HG03378 (cell line): ENCODE data around the gene SLC44A5.
"Not testable (repeated sequence)": the region's sequence is repeated elsewhere in the genome, so short reads cannot be mapped to it uniquely, and the experiment has no call there.

Experiments
- ATAC-seq: cut with Tn5 transposase; IDR thresholded peaks from one replicate; pipeline ENCODE4 v1.9.1; 2021; ENCODE audit warnings: mild to moderate bottlenecking, moderate library complexity; ENCODE audit not compliant: unreplicated experiment

Gene SLC44A5

GRCh38 chr1:75375476-75376447 lies 235.2 kb downstream of the SLC44A5 start:
- ATAC-seq, result not testable (repeated sequence)

DNA sequence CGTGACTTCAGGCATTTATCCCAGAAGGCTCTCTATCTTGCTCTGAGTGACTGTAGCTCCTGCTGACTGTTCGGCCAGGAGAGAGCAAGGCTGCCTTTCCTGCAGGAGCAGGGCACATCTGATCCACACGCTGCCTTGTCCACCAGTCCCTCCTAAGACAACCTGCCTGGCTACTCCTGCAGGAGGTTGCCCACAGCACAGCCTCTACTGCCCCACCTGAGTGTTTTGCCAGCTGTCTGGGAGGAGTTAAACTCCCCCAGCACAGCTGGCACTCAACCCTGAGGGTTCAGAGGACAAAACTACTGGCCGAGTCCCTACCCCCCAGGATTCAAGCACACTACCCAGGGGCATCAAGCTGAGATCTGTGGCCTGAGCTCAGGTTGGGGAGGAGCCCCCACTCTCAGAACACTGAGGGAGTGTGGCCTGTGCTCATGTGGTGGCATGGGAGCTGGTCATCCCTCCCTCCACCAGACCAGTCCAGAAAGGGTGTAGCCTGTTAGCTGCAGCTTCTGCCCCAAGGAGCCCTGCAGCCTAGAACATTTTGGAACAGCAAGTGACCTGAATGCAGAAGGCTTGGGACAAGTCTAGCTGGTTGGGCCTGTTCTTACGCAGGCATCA lies 237.3 kb downstream of the SLC44A5 start:
- no peak for ATAC-seq

DNA sequence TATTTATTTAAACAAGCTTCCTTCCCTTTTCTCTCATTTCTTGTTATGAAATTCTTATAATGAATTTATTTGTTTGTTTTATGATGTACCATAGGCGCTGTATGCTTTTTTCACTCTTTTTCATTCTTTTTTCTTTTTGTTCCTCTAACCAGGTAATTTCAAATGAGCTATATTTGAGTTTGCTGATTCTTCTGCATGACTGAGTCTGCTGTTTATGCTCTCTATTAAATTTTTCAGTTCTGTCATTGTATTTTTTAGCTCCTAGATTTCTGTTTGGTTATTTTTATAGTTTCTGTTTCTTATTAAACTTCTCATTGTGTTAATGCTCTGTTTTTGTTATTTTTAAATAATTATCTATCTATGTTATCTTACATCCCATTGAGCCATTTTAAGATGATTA lies 244.3 kb downstream of the SLC44A5 start:
- no peak for ATAC-seq

GRCh38 chr1:75361260-75361659 lies 249.7 kb downstream of the SLC44A5 start:
- ATAC-seq, result no peak

DNA sequence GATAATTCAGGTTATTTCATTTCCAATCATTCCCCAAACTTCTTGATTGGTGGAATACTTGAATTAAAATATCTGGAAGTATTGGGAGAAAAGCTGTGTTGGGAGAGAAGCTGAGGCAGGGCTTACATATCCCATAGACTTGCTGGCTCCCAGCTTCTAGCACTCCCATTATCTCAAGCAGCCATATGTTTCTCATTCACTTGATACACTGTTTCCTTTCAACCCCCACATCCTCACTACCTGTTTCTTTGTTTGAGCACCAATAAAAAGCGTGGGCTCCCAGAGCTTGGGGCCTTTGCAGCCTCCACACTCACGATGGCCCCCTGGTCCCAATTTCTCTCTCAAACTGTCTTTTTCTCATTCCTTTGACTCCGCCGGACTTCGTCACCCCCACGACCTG lies 256.6 kb downstream of the SLC44A5 start:
- not testable (repeated sequence) for ATAC-seq

- no peak for ATAC-seq
Measured at GRCh38 chr1:75353051-75353450, 257.9 kb downstream of the SLC44A5 start.

GRCh38 chr1:75345538-75346292 lies 265.2 kb downstream of the SLC44A5 start:
- no peak for ATAC-seq

DNA sequence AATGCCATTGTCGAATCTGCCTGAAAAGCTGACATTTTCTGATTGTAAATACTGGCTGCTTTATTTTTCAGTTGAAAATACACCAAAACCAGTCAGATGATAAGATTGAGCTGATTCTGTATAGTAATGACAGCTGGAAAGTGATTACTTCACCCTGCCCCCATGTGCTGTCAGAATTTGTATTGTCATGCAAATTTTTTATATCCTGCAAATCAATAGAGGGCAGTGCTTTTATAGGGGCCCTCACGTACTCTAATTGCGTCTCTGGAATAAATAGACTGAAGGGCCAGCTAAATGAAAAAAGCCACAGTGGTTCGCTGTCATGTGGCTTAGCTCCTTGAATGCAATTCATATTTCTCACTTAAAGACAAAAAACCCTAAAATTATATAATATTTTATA lies 268.1 kb downstream of the SLC44A5 start:
- no peak for ATAC-seq

DNA sequence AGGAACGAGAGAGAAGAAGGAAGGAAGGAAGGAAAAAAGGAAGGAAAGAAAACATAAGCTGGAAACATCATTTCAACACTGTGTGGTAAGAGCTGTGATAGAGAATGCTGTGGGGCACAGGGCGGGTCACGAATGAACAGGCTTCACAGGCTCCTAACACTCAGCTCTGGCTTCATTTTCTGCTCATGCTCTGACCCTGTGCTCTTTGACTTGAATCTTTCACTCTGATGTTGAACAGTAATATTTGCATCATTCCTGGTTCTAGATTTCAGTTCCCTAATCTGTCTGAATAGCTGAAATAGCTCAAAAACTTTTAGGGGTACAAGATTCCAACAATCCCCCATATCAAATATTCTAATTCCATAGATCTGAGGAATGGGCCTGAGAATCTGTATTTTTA lies 269.4 kb downstream of the SLC44A5 start:
- peak; percentile 35 for ATAC-seq

DNA sequence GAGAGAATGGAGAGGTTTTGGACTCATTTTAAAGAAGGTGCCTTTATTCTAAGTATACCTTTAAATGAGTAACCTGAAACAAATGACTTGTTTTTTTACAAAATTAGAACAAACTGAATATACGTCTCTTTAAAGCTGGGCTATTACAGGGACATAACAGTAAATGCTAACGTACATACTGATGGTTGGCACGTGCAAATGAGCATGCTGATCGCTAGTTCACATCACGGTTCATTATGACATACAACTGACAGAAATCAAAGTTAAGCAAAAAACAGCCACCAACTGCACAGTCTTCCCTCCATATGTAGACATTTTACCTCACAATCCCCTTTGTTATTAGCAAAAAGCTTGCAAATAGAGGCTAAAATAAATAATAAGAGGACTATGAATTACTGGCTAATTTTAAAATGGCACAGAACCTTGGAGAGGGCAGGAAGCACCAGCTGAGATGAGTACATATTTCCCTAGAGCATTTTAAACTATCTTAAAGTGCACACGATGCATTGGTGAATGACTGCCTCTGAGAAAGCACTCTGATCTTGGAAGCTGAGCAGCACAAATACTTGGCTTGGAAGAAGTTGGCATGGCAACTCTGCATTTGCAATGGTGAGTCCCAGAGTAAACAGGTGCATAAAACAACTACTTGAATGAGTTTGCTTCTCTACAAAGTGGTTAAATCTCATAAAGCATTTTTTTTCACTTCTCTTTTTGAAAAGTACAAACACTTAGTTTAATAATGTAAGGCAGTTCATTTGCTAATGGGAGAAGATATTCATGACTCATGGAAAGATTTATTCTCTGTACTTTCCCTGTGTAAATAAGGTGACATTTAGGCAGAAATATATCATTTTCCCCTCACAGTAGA lies 272.1 kb downstream of the SLC44A5 start:
- peak; percentile 97 for ATAC-seq

GRCh38 chr1:75334876-75335389 lies 276.0 kb downstream of the SLC44A5 start:
- ATAC-seq, result no peak

DNA sequence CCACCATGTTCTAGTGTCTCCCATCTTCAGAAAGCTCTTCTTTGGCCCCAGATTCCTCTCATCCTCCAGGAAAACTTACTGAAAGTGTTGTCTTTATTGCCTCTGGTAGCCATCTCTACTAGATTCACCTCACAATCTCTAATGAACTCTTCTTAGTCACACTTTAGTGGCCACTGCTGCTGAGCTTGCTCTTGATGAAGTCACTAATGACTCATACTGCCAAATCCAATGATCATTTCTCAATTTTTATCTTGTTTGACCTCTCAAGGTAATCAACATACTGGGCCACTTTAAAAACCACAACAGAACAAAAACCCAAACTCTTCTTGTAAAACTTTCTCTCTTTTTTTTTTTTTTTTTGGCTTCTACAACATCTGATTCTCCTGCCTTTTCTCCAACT lies 280.3 kb downstream of the SLC44A5 start:
- ATAC-seq, result no peak

DNA sequence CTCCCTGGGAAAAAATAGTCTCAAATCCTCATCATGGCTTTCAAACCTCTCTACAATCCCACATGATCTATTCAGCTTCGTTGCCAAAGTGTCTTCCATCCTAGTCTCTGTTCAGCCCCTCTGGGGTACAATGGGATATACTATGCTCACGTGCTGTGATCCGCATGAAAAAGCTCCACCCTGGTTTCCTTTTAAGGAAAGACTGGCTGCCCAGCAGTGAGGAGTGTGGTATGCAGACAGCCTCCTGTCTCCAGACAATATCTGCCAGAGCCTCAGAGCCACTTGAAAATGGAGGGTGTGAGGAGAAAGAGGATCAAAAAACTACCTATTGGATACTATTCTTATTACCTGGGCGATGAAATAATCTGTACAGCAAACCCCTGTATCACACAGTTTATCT lies 282.2 kb downstream of the SLC44A5 start:
- no peak for ATAC-seq

DNA sequence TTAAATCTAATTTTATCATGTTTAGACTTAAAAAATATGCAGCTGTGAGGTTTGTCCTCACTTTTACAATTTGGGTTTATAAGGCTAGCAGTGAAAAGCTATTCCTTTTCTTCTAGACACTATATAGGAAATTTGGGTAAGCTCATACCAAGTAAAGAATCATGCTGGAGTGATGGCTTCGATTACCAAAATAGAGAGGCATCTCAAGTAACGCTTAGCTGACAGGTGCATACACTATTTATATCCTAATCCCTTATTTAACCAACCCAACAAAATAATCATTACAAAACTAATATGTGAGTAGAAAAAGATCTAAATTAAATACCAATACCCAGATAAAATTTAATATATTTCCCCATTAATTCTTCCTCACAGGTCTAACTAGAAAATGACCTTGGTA lies 283.5 kb downstream of the SLC44A5 start:
- no peak for ATAC-seq

- no peak for ATAC-seq
Measured at GRCh38 chr1:75317976-75318375, 292.9 kb downstream of the SLC44A5 start.

DNA sequence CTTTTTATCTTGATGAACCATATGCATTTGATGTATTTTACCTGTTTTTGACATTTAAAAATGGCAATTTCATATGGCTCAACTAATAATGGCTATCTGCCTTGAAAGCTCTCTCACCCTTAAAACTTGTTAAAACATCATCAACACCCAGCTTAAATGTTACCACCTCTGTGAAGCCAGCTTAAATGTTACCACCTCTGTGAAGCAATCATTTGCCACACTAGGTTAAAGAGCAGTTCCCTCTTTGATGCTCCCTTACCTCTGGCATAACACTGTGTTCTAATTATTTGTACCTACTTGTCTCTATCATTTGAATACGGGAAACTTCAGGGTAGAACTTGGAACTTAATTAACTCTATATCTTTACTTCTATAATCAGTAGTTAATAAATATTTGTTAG lies 294.7 kb downstream of the SLC44A5 start:
- ATAC-seq, result no peak

DNA sequence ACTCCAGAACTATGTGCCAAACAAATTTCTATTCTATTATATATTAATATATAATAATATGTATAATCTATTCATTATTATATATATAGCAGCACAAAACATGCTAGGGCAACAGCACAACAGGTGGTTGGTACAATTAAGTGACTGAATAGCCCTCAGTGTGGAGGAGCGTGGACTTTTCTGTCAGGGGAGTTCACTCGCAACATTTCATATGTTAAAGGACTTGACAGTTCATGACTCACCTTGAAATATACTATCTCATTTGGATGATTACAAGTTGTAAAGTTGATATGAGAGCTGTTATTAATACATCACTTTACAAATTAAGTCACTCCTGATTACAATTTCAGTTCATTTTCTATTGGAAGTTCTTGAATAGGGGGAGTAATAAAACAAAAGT lies 298.3 kb downstream of the SLC44A5 start:
- no peak for ATAC-seq

DNA sequence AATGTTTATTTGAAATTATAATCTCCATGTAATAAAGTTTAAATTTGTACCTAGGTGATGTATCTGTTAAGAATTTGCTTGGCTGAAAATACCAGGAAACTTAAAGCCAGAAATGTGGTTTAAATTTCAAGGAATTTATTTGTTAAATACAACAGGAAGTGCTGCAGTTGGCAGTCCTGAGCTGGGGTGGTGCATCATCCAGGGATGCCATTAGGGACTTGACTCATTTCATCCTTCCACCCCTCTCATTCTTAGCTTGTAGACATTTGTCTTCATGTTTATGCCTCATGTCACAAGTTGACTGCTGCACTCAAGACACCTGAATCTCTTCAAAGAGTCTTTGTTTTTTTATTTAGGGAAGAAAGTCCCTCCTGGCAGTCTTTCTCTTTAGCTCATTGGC lies 300.8 kb downstream of the SLC44A5 start:
- ATAC-seq, result no peak

DNA sequence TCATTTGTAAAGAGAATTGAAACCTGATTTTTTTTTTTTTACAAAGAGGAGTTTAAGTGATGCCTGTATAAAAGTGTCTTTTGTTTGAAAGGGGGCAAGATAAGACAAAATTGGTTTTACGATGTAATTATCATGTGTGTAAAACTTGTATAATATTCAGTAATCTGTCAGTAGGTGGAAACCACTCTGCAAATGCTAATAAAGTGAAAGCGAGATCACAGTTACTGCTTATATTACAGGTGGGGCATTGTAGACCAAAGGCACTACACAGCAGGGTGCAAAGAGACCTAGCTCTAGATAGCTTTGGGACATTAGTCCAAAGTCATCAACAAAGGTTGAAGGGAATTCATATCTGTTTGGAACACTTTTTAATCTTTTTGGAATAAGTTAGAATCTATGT lies 302.5 kb downstream of the SLC44A5 start:
- ATAC-seq, result no peak

- no peak for ATAC-seq
Measured at GRCh38 chr1:75305061-75305460, 305.9 kb downstream of the SLC44A5 start.
